Stimulated activated naive CD4-positive, alpha-beta T cell treated with Interleukin-2 at 50 U/mL for 16 hours (primary cell): ENCODE measurements around the gene PIK3CD.
A peak's percentile ranks its signal among the peaks of the same experiment; 100 is the strongest.
"Not testable (repeated sequence)": the region's sequence is repeated elsewhere in the genome, so short reads cannot be mapped to it uniquely, and the experiment has no call there.

ENCODE experiments used
- DNase-seq: peaks from one replicate; lab custom pipeline; 2025; lab: John Stamatoyannopoulos, UW

Gene PIK3CD

DNA sequence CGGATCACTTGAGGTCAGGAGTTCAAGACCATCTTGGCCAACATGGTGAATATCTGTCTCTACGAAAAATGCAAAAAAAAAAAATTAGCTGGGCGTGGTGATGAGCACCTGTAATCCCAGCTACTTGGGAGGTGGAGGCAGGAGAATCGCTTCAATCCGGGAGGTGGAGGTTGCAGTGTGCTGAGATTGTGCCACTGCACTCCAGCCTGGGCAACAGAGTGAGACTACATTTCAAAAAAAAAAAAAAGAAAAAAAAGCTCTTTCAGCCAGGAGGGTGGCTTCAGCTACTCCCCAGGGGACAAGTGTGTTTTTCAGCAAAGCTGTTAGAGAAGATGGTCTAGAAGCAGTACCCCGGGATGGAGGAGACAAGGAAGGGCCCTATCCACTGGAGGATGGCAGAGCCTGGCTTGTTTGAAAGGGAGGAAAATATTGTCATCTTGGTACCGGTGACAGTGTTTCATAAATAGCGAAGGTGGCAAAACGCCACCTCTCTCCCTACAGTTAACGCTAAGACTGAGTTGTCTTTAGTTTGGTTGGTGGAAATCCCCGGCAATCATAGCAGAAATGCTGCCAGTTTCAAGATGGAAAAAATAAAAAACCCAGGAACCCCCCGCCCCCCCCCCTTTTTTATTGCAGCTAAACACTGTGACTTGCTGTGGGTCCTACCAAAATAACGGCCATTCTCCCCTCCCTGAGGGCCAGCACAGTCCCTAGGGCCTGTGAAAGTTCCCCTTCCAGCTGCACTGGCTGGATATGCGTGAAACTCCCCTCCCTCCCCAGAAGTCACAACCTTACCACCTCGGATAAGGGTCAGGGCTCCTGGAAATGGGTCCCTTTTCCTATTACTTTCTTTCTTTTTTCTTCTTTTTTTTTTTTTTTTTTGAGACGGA is 3.5 kb downstream of the PIK3CD start:
- DNase-seq: peak; percentile 79

DNA sequence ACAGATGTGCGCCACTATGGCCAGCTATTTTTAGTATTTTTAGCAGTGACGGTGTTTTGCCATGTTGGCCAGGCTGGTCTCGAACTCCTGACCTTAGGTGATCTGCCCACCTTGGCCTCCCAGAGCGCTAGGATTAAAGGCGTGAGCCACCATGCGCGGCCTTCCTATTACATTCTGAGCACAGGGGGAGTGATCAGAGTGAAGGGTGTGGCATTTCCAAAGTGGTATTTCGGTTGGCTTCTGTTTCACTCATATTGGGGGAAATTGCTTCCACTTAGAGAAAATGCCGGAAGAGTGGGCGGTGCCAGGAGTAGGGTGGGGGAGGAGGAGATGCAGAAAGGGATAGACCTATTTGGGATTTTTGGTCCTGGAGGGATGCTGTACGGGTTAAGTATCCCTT is 4.3 kb downstream of the PIK3CD start:
- DNase-seq: no peak

DNA sequence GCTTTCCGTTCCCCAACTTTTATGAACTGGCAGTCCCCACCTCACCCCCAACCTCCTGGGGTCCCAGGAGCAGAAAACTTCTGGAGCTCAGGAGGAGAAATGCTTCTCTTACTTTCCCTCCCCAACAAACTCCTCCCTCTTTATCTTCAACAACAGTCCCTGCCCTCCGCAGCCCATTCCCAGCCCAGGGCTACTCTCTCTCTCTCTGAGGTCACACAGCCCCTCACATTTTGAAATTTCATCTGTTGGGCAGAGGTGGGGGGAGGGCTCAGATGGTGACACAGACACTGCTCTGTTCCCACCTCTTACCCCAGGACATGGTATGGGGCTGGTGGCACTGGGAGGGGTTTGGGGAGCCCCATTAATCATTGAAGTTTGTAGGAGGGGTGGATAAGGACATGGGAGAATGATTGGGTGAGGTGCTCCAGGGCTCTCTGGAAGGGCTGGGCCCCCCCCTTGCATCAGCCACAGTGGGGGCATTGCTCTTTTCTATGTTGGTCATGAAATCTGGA is 6.0 kb downstream of the PIK3CD start:
- DNase-seq: no peak

DNA sequence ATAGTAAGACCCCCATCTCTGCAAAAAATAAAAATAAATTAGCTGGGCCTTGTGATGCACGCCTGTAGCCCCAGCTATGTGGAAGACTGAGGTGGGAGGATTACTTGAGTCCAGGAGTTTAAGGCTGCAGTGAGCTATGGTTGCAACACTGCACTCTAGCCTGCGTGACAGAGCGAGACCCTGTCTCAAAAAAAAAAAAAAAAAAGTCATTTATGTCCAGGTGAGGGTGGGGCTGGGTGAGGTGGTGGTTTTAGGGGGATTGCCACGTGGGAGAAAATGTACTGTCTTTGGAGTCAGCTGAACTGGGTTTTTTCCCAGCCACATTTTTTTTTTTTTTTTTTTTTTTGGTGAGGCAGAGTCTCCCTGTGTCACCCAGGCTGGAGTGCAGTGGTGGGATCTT is 6.7 kb downstream of the PIK3CD start:
- DNase-seq: peak; percentile 16

DNA sequence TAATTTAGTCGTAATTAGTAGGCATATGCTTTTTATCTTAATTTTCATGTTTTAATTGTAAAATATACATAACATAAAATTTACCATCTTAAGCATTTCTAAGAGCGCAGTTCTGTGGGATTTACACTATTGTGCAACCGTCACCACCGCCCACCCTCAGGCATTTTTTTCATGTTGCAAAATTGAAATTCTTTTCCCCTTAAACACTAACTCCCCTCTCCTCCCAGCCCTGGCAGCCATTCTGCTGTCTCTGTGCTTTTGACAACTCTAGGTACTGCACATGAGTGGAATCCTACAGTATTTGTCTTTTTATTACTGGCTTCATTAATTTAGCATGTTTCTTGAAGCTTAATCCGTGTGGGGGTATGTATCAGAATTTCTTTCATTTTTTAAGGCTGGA is 7.8 kb downstream of the PIK3CD start:
- no peak for DNase-seq

DNA sequence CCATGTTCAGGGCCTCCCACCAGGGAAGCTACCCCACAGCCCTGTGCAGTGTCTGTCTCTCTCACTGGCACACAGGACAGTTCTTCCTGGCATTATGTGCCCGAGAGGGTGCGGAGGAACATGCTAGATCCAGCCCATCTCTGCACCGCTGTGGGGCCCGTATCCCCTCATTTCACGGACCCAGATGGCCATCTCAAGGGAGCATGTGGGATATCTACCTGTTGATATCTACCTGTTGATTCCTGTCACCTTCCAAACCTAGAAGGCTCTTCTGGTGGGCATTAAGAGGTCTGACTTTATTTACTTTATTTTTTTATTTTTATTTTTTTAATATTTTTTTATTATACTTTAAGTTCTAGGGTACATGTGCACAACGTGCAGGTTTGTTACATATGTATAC is 11.7 kb downstream of the PIK3CD start:
- DNase-seq: no peak

DNA sequence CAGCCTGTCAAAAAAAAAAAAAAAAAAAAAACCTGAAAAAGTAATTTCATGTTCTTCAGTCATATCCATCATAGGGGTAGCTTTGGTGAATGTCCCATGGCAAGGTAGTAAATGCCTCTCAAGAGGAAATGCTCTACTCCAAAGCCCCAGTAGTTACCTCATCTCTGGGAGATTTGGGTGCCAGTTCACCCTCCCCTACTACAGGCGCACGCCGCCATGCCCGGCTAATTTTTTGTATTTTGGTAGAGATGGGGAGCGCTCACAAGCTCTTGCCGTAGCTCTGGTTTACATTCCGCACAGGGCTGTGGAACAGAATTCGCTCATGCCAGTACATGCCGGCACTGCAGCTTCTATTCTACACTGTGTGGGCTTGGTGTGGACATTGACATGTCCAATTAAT is 13.7 kb downstream of the PIK3CD start:
- DNase-seq: no peak

DNA sequence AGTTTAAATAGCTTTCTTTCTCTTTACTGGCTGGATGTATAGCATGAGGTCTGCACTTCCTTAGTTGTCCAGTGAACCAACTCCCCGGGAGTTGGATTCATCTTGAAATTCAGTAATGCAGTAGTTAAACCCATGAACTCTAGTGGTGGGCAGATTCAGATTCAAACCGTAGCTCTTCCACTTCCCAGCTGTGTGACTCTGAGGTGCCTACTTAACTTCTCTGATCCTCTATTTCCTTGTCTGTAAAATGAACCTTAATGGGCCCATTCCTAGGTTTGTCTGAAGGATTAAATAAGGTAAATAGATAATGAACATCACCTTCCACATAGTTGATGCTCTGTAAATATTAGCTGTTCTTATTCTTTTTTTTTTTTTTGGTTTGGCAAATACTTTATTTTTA is 16.5 kb downstream of the PIK3CD start:
- no peak for DNase-seq

DNA sequence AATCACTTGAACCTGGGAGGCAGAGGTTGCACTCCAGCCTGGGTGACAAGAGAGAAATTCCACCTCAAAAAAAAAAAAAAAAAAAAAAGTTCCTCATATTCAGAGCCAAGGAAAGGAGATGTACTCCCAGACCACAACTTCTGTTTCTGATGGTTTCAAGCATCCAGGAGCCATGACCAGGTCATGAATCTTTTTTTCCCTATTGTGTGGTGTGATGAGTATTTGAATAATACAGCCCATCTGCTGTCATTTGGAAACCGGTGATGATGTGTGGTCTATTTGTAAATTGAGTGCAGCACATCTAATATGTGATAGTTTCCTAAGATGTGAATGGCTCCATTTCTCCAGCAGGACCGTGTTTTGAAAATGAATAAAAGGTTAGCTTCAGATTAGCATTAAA is 18.6 kb downstream of the PIK3CD start:
- no peak for DNase-seq

DNA sequence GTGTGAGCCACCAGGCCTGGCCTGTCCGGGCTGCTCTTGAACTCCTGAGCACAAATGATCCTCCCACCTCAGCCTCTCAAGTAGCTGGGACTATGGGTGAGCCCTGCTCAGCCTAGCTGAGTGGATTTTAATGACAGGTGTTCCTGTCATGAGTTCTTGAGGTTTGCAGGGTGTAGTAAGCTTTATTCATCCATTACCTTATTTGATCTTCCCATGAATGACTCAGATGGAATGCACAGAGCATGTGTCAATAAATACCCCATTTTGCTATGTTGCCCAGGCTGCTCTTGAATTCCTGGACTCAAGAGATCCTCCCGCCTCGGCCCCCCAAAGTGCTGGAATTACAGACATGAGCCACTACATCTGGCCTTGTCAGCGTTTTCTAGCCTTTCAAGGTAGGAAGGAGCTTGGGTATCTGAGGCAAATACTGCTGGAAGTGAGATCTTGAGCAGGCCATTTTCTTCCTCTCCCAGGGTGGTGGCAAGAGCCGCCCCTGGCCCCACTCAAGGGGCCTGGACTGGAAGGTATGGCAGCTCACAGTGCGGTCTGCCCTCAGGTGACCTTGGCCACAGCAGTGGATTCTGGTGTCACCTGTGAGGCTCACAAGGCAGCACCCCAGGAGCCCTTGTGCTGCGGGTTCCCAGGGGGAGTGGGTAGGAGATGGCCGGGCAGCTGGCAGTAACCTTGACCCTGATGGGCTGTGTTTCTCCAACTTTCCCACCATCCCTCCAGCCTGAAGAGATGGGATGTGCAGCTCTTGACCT is 20.0 kb downstream of the PIK3CD start:
- DNase-seq: no peak

DNA sequence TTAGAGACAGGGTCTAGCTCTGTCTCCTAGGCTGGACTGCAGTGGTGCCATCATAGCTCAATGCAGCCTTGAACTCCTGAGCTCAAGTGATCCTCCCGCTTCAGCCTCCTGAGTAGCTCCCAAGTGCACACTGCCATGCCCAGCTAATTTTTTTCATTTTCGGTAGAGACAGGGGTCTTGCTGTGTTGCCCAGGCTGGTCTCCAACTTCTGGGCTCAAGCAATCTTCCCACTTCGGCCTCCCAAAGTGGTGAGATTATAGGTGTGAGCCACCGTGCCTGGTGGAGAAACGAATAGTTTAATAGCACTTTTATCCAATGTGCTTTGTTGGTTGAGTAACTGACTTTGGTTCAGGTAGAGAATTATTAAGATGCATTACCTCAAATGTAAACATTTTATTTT is 20.9 kb downstream of the PIK3CD start:
- no peak for DNase-seq

DNA sequence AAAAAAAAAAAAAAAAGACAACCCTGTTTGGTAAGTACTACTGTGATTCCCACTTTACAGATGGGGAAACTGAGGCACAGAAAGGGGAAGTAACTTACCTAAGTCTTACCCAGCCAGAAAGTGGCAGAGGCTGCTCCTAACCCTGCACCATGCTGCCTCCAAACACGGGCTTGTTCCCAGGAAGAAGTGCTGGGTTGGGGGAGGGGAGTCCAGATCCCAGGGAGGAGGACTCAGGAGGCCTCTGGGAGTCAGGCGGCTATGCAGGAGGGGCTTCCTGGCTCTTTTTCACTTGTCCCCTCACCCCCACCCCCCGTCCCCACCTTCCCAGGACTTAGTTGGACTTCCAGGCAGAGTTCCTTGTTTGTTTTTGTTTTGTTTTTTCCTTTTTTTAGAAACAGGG is 23.9 kb downstream of the PIK3CD start:
- DNase-seq: no peak

DNA sequence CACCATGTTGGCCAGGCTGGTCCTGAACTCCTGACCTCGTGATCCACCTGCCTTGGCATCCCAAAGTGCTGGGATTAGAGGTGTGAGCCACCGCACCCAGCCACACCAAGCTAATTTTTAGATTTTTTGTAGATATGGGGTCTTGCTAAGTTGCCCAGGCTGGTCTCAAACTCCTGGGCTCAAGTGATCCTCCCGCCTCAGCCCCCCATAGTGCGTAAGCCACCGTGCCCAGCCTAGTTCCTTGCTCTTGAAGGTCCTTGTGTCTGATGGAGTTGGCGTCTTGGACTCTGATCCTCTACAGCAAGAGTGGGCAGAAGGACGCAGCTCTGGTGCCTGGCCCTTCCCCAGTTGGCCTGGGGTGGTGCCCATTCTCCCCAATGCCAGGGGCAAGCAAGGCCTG is 24.6 kb downstream of the PIK3CD start:
- not testable (repeated sequence) for DNase-seq

DNA sequence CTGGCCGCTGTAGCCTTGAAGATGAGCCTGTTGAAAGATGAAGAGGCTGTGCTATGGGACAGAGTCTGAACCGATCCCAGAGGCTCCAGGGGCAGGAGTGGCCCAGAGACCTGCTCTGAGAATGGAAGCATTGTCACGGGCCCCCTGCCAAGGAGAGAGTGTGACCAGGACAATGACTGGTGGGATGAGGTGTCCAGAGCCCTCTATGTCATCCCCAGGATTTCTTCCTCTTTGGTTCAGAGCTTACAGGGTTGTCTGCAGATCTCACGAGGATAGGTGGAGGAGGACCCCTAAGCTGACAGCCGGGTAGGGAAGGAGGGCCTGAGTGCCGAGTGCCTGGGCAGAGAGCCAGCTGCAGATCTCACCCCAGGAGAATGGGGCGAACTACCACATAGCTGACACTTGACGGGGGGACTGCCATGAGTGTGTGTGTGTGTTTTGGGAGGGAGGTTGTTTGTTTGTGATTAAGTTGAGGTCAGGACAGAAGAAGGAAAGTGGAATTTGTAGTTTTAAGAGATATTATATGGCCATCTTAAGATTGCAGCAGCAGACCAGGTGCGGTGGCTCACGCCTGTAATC is 25.4 kb downstream of the PIK3CD start:
- no peak for DNase-seq

DNA sequence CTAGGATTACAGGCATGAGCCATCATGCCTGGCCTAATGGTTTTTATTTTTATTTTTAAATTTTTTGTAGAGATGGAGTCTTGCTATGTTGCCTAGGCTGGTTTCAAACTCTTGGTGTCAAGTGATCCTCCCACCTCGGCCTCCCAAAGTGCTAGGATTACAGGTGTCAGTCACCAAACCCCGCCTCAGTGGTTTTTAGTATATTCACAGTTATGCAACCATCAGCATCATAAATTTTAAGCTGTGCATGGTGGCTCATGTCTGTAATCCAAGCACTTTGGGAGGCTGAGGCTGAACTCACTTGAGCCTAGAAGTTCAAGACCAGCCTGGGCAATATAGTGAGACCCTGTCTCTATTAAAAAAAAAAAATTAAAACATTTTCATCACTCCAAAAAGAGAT is 28.6 kb downstream of the PIK3CD start:
- DNase-seq: no peak

DNA sequence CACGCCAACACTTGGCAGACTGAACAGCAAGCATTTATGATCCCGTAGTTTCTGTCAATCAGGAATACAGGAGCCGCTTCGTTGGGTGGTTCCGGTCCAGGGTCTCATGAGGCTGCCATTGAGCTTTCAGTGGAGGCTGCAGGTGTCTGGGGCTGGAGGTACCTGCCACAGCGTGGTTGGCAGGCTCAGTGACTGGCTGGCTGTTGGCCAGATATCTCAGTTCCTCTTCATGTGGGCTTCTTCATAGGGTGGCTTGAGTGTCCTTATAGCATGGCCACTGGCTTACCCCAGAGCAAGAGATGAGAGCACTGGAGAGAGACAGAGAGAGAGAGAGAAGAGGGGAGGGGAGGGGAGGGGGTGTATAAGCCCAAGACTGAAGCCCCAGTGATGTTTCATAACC is 29.3 kb downstream of the PIK3CD start:
- DNase-seq: no peak

DNA sequence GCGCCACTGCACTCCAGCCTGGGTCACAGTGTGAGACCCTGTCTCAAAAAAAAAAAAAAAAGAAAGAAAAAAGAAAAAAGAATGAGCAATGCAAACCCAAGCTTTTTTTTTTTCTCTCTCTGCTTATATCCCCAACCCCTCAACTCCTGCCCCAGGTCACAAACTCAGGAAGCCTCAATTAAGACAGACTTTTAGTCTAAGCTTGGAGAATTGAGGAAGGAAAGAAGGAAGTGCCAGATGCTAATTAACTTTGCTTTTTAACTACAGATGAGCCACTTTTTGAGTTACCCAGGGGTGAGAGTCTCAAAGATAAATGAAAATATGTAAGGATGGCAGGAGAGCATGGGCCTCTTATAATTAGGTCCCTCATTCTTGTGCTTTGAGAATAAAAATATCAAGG is 33.3 kb downstream of the PIK3CD start:
- no peak for DNase-seq

DNA sequence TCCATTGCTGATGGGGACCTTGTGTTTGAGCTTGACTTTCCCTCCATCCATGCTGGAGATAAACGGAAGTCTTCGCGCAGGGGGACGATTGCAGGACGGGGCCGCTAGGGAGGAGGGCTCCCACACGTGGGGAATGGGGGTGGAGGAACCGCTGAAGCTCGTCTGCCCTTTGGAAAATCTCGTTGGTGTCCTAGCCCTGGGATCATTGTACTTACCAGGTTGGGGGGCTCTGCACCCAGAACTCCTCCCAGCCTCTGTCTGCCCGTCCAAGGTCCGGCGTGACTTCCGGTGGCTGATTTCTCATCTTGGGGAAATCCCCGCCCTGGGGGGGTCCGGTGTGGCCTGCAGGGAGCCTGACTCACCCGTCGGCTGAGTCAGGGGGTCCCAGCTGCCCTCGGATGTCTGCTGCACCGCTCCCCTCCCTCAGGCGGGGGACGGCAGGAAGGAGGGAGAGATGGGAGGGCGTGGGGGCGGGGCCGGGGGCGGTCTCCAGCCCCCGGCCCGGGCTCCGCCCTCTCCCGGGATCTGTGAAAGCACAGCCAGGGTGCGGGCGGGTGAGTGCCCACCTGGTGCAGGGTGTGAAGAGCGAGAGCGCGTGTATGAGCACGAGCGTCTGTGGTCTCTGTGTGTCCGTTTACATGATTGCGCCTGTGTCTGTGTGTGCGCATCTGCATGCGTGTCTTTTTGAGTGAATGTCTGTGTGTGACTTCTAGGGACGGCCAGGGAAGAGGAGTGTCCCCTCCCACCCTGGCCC is 35.8 kb downstream of the PIK3CD start:
- DNase-seq: peak; percentile 61

DNA sequence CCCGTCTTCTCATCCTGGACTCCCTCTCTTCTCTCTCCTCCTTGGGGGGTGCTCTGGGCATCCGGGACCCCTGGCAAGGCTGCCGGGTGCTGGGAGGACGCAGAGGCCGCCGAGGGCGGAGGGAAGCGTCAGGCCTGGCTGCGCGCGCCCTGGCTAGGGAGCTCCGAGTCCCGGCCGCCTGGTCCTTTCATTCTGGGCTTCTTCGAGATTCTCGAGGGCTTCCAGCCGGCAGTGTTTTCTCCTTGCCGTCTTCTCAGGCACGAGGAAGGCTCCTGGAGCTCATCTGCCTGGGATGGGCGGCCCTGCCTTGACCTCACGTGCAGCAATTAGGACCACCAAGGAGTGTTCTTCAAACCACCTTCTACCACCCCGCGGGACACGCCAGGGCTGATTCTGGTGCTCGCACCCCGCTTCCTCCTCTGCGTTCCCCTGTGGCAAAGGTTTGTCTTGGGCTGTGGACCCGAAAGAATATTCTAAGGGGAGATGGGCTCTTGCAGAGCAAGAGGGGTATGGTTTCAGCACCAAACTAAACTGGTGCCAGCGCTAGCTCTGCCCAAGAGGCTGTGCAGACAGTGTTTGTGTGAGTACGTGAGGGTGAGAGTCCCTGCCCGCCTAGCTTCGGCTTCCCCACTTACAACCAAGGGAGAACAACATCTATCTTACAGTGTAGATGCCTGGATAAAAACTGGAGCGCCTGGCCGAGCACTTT is 36.5 kb downstream of the PIK3CD start:
- DNase-seq: no peak

DNA sequence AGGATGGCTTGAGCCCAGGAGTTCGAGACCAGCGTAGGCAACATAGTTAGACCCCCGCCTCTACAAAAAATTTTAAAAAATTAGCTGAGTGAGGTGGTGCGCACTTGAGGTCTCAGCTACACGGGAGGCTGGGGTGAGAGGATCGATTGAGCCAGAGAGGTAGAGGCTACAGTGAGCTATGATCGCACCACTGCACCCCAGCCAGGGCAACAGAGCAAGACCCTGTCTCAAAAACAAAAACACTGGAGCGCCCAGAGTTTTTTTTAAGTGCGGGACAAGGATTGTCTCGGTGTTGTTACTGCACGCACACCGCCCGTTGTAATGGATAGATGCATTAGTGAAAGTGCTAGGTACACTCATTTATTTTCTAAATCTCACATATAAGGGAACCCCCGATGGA is 37.1 kb downstream of the PIK3CD start:
- DNase-seq: no peak

DNA sequence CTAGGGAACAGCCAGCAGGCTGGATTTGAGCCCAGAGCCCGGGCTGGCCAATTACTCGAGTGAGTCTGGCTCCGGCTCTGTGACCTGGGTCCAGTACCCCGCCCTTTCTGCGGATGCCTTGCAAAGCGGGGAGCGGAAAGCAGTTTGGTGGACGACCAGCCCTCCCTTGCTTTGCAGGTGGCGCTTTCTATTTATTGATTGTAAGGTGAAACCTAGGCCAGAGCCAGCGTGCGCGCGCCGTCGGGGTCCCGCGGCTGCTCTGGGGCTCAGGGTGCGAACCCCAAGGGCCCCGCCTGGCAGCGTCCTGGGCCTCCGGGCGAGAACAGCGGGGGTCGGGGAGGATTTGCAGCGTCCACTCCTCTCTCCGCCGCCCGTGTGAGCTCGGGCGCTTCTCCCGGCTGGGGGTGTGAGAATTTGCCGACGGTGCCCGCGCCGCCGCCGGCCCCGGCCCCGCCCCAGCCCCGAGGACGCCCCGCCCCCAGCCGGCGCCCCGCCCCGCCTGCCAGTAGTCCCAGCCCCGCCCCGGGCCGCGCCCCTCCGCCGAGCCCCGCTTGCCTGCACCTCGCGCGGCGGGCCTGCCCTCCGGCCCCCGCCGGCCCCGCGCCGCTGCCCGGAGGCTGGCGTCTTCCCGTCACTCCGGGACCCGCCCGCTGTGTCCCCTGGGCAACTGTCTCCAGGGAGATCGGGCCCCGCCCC is 37.6 kb downstream of the PIK3CD start:
- DNase-seq: peak; percentile 75
